Stimulated activated CD4-positive, alpha-beta T cell treated with anti-CD3 and anti-CD28 coated beads, Interleukin-1b, Interleukin-23, amount 100 ng/mL, for 48 hours (primary cell): ENCODE results near the gene KRTAP5-9.
"Not testable (repeated sequence)": the region's sequence is repeated elsewhere in the genome, so short reads cannot be mapped to it uniquely, and the experiment has no call there.

Experiments
- DNase-seq: peaks from one replicate; pipeline ENCODE4 v3.0.0-alpha.2; 2020

Gene KRTAP5-9

DNA sequence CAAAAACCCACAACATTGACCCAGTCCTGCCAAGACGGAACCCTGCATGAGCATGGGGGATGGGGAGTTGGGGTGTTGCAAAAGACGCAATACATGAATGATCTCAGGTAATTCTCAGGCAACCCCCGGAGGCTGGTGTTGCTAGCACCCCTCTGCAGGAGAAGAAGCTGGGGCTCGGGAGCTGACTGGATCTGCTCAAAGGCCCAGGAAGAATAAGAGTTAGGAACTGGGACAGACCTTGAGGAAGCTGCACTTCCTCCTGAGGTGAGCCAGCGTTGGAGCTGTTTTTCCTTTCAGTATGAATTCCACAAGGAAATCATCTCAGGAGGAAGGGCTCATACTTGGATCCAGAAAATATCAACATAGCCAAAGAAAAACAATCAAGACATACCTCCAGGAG lies at the start of gene KRTAP5-9:
KRTAP5-9 (plus strand) TSS at position 301 of the 400 bp plus-strand sequence. CDS start 238 bp downstream, outside the sequence.
- DNase-seq, result no peak

- no peak for DNase-seq
These were observed 49.1 kb upstream of the KRTAP5-9 start for GRCh38 chr11:71499125-71499524.

- DNase-seq, result no peak
These were observed 48.7 kb upstream of the KRTAP5-9 start for GRCh38 chr11:71499546-71499945.

DNA sequence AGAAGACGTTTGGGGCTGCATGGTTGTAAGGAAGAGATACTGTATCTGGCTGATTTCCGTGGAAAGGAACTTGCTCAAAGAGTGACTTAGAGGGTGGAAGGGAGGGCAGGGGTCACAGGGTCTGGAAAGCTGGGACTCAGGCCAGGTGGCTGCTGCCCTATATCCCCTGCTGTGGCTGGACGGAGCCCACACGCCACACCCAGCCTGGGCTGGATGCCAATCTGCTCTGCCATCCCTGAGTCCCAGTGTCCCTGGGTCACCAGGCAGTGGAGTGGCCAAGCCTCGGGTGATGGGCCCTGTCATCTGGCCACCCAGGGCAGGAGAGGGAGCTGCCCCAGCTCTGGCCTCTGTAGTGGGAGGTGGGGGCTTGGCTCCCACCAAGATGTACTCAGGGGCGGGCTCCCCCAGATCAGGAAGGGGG lies 47.6 kb upstream of the KRTAP5-9 start:
- no peak for DNase-seq

DNA sequence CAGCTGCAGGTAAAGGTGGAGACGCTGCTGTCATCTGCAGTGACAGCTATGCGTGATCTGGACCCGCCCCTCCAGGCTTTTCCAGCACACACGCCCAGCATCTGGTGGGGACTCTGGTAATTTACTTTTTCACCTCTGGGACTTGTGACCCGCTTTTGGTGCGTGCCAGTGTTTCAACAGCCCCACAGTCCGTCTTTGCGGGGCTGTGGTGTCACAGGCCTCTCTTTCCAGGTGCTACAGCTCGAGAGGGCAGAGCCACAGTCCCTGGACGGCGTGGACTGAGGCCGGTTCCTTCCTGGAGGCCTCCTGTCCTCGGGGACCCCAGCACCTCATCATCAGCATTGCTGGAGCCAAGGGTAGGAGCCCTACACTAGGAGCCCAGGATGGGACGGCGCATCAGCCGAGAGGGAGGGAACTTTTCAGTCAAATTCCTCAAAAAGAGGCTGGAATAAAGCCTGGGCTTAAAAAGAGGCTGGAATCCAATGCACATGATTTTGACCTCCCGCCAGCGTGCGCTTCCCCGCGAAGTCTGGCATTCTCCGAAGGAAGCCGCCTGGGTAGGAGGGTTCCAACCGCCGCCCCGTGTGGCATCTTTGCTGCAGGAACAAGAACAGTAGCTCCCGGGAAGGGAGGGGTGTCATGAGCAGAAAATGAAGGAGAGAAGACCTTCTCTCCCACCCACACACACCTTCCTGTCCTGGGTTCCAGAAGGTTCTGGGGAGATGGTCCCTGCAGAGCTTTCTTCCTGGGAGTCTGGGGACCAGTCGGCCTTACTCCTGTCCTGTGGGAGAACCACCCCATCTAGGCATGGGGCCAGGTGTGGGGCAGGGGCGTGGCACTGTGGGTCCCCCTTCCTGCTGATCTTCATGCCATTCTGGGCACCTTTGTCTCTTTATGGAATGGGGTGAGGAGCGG lies 46.9 kb upstream of the KRTAP5-9 start:
- no peak for DNase-seq

GRCh38 chr11:71502026-71502425 lies 46.2 kb upstream of the KRTAP5-9 start:
- DNase-seq, result no peak

DNA sequence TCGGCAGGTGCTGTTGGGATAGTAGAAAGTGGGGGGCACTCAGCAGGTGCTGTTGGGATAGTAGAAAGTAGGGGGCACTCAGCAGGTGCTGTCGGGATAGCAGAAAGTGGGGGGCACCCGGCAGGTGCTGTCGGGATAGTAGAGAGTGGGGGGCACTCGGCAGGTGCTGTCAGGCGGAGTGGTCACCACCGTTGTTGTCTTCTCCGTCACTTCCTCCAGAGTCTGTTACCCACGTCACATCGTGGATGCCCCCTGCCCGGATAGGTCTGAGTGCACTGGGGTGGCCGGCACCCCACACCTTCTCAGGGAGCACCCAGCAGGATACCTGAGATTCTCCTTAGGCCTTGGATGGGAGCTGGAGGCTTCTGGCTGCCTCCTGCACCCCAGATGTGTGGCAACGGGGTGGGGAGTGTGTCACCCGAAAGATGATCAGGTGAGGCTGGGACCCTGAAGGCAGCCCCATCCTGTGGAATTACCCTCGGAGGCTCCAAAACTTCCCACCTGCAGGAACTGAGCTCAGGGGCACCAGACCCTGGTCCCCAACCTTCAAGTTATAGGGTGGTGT lies 45.3 kb upstream of the KRTAP5-9 start:
- no peak for DNase-seq

DNA sequence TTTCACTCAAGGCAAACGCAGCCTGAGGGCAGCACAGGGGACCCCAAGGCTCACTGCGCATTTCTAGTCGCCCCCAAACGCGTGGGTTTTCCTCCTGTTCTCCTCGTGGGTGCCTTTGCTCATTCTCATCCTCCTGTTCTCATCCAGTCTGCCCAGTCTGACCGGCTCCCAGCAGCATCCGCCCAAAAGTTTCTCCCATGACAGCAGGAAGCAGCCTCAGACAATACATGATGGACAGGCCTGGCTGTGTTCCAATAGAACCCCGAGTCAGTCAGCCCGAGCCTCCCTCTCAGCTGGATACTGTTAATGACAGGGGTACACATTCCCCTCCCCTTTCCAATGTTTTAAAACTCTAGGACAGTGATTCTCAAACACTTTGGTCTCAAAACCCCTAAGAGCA lies 43.7 kb upstream of the KRTAP5-9 start:
- DNase-seq, result no peak

GRCh38 chr11:71505001-71505400 lies 43.2 kb upstream of the KRTAP5-9 start:
- DNase-seq, result no peak

DNA sequence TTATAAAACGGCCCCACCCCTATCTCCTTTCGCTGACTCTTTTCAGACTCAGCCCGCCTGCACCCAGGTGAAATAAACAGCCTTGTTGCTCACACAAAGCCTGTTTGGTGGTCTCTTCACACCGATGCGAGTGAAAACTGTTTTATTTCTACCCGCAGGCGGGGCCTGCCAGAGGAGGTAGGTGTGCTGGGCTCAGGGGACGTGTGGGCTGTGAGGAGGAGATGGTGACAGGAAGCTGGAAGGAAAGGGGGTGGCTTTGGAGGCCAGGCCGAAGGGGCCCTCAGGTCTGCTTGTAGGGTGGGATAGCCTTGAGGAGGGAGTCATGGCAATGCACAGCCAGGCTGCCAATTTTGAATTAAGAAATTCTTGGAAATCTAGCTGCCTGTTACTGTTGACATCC lies 42.4 kb upstream of the KRTAP5-9 start:
- DNase-seq, result no peak

GRCh38 chr11:71507102-71507501 lies 41.1 kb upstream of the KRTAP5-9 start:
- no peak for DNase-seq

- DNase-seq, result no peak
These were observed 29.4 kb upstream of the KRTAP5-9 start for GRCh38 chr11:71518506-71519471.

- no peak for DNase-seq
These were observed 28.7 kb upstream of the KRTAP5-9 start for GRCh38 chr11:71519546-71519945.

- no peak for DNase-seq
These were observed 22.9 kb upstream of the KRTAP5-9 start for GRCh38 chr11:71525188-71525937.

GRCh38 chr11:71525938-71526495 lies 22.2 kb upstream of the KRTAP5-9 start:
- no peak for DNase-seq

DNA sequence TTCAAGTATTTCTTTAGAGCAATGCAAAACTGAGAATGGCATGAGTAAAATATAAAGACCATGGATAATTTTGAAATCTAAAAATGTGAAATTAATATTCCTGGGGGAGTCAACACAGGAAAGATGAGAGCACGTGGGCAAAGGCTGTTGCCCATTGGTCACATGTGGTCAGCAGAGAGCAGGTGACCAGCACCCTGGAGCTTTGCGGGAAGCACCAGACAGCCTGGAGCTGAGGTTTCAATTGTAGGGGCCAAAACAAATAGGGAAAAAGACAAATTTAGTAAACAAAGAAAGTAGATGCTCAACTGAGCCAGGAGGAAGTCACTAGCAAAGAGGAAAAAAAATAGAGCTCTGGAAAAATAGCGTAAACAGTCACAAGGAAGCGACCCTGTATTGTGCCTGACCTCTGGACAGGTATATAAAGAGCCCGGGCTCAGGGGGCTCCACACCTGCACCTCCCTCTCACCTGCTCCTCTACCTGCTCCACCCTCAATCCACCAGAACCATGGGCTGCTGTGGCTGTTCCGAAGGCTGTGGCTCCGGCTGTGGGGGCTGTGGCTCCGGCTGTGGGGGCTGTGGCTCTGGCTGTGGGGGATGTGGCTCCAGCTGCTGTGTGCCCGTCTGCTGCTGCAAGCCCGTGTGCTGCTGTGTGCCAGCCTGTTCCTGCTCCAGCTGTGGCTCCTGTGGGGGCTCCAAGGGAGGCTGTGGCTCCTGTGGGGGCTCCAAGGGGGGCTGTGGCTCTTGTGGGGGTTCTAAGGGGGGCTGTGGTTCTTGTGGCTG lies 21.2 kb upstream of the KRTAP5-9 start, which contains the start of gene KRTAP5-7:
KRTAP5-7 (plus strand) TSS at position 472 of the 780 bp plus-strand sequence; CDS start at position 506, 34 bp downstream.
- DNase-seq, result not testable (repeated sequence)

GRCh38 chr11:71527576-71528210 lies 20.5 kb upstream of the KRTAP5-9 start:
- no peak for DNase-seq

- DNase-seq, result no peak
These were observed 17.6 kb upstream of the KRTAP5-9 start for GRCh38 chr11:71530602-71531001.

- DNase-seq, result no peak
These were observed 16.1 kb upstream of the KRTAP5-9 start for GRCh38 chr11:71532036-71532610.
